Neural cell (in vitro differentiated cells): ENCODE measurements around the gene JMJD7.

Experiments
- EP300 ChIP-seq: fragments of 450-650 bp; conservative IDR thresholded peaks from 2 replicates; pipeline ENCODE4 v1.6.1; 2014; ENCODE audit warnings: antibody characterized with exemption, mild to moderate bottlenecking, moderate library complexity; ENCODE audit not compliant: poor library complexity, severe bottlenecking
- EZH2 ChIP-seq: fragments of 200-600, 300-800 bp; shearing (Covaris generic), sonication (generic); IDR thresholded peaks from 2 replicates; pipeline ENCODE4 v1.6.1; 2014; ENCODE audit warnings: antibody characterized with exemption, low read length, borderline replicate concordance, mild to moderate bottlenecking; ENCODE audit not compliant: insufficient read depth, poor library complexity, severe bottlenecking
- MXI1 ChIP-seq: fragments of 450-650 bp; conservative IDR thresholded peaks from 2 replicates; pipeline ENCODE4 v1.6.1; 2014; ENCODE audit warnings: antibody characterized with exemption, mild to moderate bottlenecking; ENCODE audit not compliant: poor library complexity, severe bottlenecking
- POLR2AphosphoS5 ChIP-seq: IDR thresholded peaks from 2 replicates; pipeline ENCODE4 v1.6.1; 2012
- RAD21 ChIP-seq: fragments of 450-650 bp; conservative IDR thresholded peaks from 2 replicates; pipeline ENCODE4 v1.6.1; 2014; ENCODE audit warnings: antibody characterized with exemption, mild to moderate bottlenecking, moderate library complexity
- TAF1 ChIP-seq: IDR thresholded peaks from 2 replicates; pipeline ENCODE4 v1.6.1; 2012; ENCODE audit warnings: low read depth
- TF ChIP-seq, protein P1 (sequence below): fragments of 450-650 bp; IDR thresholded peaks from 2 replicates; pipeline ENCODE4 v1.5.1; 2014; ENCODE audit warnings: antibody characterized with exemption, mild to moderate bottlenecking, moderate library complexity; ENCODE audit not compliant: poor library complexity, severe bottlenecking
- TF ChIP-seq, protein P2 (sequence below): IDR thresholded peaks from 2 replicates; pipeline ENCODE4 v1.6.1; 2012; ENCODE audit warnings: borderline replicate concordance

DNA sequence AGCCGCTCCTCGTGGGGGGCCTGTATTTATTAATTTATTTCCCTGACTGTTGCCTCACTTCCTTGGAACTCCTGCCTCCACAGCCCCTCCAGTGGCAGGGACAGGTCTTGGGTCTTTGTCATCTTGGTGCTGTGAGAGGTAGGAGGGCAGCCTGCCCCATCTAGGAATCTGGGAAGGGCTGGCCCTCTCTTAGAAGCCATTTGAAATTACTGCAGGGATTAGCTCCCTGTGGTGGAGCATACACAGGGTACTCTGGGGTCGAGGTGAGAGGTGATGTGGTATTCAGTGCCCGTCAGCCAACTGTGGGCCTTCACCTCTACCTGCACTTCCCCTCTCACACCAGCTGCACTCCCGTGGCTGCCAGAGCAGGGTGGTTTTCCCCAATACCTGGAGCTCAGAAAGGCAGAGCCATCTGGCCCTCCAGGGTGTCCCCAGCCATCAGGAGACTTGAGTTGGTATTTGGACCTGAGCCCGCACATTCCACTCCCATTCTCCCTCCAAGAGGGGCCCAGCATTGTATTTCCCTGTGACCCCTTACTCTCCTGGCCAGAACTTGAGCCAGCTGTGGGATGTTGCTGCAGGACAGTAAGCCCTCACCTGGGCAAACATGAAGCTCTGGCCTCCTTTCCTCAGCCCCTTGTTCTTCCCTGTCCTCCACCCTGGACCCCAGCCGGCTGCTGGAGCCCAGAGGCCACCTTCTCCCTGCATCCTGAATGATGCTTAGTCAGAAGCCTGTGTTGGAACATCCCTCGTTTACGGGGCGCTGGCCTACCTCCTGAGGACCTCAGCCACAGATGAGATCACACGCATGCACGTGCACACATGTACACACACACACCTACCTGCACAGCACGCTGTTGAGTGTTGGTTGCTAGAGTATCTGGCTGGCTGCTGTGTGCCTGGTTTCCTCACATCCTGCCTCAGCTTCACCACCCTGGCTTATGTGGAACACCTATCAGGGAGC is 2.0 kb upstream of the JMJD7 start:
- no peak for TF ChIP-seq EZH2
- TF ChIP-seq, protein P1, sequence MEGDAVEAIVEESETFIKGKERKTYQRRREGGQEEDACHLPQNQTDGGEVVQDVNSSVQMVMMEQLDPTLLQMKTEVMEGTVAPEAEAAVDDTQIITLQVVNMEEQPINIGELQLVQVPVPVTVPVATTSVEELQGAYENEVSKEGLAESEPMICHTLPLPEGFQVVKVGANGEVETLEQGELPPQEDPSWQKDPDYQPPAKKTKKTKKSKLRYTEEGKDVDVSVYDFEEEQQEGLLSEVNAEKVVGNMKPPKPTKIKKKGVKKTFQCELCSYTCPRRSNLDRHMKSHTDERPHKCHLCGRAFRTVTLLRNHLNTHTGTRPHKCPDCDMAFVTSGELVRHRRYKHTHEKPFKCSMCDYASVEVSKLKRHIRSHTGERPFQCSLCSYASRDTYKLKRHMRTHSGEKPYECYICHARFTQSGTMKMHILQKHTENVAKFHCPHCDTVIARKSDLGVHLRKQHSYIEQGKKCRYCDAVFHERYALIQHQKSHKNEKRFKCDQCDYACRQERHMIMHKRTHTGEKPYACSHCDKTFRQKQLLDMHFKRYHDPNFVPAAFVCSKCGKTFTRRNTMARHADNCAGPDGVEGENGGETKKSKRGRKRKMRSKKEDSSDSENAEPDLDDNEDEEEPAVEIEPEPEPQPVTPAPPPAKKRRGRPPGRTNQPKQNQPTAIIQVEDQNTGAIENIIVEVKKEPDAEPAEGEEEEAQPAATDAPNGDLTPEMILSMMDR: no peak
- TF ChIP-seq POLR2AphosphoS5: no peak
- no peak for TF ChIP-seq EP300
- TF ChIP-seq, protein P2, sequence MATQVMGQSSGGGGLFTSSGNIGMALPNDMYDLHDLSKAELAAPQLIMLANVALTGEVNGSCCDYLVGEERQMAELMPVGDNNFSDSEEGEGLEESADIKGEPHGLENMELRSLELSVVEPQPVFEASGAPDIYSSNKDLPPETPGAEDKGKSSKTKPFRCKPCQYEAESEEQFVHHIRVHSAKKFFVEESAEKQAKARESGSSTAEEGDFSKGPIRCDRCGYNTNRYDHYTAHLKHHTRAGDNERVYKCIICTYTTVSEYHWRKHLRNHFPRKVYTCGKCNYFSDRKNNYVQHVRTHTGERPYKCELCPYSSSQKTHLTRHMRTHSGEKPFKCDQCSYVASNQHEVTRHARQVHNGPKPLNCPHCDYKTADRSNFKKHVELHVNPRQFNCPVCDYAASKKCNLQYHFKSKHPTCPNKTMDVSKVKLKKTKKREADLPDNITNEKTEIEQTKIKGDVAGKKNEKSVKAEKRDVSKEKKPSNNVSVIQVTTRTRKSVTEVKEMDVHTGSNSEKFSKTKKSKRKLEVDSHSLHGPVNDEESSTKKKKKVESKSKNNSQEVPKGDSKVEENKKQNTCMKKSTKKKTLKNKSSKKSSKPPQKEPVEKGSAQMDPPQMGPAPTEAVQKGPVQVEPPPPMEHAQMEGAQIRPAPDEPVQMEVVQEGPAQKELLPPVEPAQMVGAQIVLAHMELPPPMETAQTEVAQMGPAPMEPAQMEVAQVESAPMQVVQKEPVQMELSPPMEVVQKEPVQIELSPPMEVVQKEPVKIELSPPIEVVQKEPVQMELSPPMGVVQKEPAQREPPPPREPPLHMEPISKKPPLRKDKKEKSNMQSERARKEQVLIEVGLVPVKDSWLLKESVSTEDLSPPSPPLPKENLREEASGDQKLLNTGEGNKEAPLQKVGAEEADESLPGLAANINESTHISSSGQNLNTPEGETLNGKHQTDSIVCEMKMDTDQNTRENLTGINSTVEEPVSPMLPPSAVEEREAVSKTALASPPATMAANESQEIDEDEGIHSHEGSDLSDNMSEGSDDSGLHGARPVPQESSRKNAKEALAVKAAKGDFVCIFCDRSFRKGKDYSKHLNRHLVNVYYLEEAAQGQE: no peak
- TF ChIP-seq TAF1: no peak
- no peak for TF ChIP-seq RAD21
- TF ChIP-seq MXI1: no peak
